C4-2B (cell line): Measurements from ENCODE around the gene TFAP2E.

ENCODE experiments used
- H3K27ac ChIP-seq: fragments of 450-650 bp; 2 replicates; pipeline ENCODE4 v1.5.1; 2017
- CTCF ChIP-seq: fragments of 450-650 bp; conservative IDR thresholded peaks from 2 replicates; pipeline ENCODE4 v1.5.1; 2017; ENCODE audit warnings: mild to moderate bottlenecking
- ZFX ChIP-seq: fragments of 450-650 bp; IDR thresholded peaks from 2 replicates; pipeline ENCODE4 v1.6.1; 2017

TFAP2E gene

GRCh38 chr1:35553851-35554250, 19.3 kb upstream of the TFAP2E start:
- no peak overlapping the region for H3K27ac ChIP-seq
- no peak for TF ChIP-seq ZFX
- no peak for TF ChIP-seq CTCF

DNA sequence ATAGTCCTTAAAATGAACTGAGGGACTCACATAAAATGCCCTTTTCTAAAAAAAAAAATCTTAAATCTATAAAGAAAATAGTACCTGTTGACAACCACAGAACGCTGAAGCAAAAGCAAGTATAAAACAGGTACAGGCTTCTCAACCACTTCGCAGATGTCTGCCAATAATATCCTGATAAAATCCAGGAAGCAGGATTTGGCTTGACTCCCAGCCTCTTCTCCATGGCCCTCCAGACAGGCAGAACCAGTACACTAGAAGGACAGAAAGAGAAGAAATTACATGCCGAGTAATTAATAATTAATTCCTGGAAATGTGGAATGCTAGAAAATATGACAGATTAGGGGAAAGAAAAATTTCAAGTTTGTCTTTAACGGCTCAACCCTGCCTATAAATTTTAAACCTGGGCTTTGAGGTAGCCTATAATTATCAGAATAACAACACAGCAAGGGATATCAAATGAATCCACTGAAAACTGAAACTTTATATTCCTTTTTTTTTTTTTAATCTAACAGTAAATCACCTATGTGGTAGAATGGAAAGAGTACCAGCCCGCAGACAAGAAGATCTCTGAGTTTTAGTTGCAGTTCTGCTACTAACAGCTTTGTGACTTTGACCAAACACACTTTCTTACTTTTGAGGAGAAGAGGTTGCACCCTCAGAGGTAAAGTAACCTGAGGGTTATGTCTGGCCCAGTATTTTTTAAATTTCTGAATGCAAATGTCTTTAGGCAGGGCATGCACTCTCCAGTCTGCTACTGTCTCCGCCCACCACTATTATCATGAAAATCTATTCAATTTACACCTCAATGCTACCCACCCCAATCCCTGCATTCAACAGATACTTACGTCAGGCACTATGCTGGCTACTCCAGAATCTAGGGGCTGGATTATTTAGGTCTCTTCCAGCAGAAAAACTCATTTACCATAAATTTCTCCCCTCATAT, 18.6 kb upstream of the TFAP2E start:
- no peak for TF ChIP-seq CTCF
- no peak for TF ChIP-seq ZFX
- H3K27ac ChIP-seq: peak overlapping the region; percentile 51; the same call in 1 of the 2 replicates

GRCh38 chr1:35555212-35555584, 17.9 kb upstream of the TFAP2E start:
- no peak for TF ChIP-seq CTCF
- TF ChIP-seq ZFX: no peak
- H3K27ac ChIP-seq: peak overlapping the region; percentile 51; the same call in 1 of the 2 replicates

DNA sequence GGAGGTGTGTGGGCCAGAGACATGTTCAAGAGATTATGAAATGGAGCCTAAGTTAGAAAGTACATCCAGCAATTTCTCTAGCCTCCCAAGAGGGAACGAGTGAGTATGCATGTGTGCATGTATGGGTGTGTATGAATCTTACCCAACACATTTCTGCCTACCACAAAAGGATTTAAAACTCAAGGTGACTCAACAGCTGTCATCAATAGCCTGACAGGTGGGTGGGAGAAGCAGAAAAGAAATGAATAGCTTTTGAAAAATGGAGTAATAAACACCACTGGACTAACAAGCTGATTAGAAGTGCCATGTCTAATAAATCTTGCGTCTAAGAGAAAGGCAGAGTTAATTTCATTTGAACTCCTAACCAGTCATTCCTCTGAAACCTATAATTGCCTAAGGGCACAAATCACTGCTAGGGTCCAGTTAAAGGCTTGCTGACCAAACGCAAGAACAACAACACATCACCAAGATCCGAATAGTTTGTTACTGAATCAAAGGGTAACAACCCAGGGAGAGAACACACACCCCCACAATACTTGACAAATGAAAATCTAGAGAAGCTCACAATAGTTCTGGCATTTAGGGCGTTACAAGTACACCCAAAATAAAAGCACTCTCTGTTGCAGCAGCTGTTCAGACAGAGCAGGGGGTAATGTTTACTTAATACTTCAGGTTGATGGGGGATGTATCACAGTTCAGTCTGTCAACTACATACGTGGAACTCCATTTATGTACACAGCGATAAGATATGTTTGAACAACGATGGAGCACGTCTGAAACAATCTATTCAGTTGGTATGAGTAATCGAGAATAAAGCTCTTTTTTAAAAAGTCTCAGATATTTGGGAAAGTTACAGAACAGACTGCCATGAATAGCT, 17.3 kb upstream of the TFAP2E start:
- no peak for TF ChIP-seq ZFX
- no peak for TF ChIP-seq CTCF
- peak overlapping the region; percentile 97; the same call in 1 of the 2 replicates for H3K27ac ChIP-seq

DNA sequence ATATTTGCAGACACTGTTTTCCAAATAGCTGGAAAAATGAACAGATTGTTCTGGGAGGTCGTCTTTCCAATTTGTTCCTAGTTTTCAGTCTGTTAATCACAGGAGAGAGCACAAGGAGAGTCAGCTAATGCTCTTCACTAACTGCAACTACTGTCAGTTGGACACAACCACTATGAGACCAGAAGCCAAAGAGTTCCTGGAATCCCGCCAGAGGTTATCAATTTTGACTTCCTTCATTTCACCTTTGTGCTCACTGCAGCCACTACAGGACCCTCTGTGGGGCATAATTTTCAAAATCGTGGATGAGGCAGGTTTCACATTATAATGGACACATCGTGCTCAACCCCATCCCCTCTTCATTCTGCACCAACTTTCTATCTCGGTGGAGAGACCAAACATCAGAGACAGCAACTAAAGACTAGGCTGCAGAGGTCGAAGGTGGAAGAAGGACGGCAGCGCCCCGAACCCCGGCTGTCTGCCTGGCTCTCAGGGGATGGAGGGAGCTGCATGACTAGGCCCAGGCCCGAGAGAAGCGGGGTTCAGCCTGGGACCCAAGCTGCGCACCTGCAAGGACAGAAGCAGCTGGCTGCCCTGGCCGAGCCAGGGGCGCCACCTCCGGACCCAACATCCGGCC, 16.5 kb upstream of the TFAP2E start:
- TF ChIP-seq ZFX (no peak), CTCF (no peak)
- peak overlapping the region; percentile 97 for H3K27ac ChIP-seq

DNA sequence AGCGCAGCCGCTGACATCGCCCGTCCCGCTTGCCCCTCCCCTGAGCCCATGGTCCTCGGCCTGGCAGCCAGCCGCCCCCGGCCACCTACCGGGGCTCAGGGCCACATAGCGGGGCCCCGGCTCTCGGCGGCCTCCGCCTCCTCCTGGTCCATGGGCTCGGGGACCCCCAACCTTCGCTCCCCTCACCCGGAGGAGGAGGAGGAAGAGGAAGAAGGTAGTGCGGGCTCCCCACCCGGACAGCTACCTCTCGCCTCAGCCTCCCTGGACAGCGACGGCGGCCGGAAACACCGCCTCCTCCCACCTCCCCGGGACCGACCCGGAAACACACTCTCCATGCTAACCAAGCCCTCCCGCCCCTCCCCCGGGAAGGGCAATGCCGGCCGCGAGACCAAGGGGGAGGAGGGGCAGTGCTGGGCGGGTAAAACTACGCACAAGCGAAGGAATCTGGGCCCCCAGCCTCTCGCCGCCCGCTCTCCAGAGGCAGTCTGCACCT, 15.9 kb upstream of the TFAP2E start, which contains the start of gene KIAA0319L:
TSS of gene KIAA0319L (minus strand) at position 286 of the 493 bp plus-strand sequence. CDS start 2,912 bp downstream, outside the sequence.
- TF ChIP-seq ZFX (peak; percentile 71; the same call in 1 of the 2 replicates), CTCF (no peak)

More for the DNA sequence above, 15.9 kb upstream of the TFAP2E start, which contains the start of gene KIAA0319L:
- H3K27ac ChIP-seq: peak within 1 kb of the TSS; percentile 97
